GM18867 (cell line): Measurements from ENCODE around the gene SLC25A19.

ENCODE experiments used
- ATAC-seq: cut with Tn5 transposase; IDR thresholded peaks from one replicate; pipeline ENCODE4 v1.9.1; 2021; ENCODE audit warnings: mild to moderate bottlenecking, moderate library complexity; ENCODE audit not compliant: unreplicated experiment

The SLC25A19 gene

GRCh38 chr17:75289115-75289831, at the start of gene SLC25A19:
SLC25A19 (minus strand) TSS chr17:75289433; CDS start chr17:75286764, 2,669 bp downstream.
- peak; percentile 88 for ATAC-seq

- ATAC-seq = no peak
These were observed 49.1 kb upstream of the SLC25A19 start for GRCh38 chr17:75338335-75338734.

- ATAC-seq = no peak
These were observed 46.1 kb upstream of the SLC25A19 start for GRCh38 chr17:75335315-75335714.

- ATAC-seq = no peak
These were observed 45.5 kb upstream of the SLC25A19 start for GRCh38 chr17:75334723-75335122.

GRCh38 chr17:75331671-75332070, 42.4 kb upstream of the SLC25A19 start:
- no peak for ATAC-seq

GRCh38 chr17:75327757-75328156, 38.5 kb upstream of the SLC25A19 start:
- no peak for ATAC-seq

- no peak for ATAC-seq
These were observed 37.1 kb upstream of the SLC25A19 start for GRCh38 chr17:75326226-75326848.

GRCh38 chr17:75325827-75326225, 36.6 kb upstream of the SLC25A19 start:
- ATAC-seq = no peak

GRCh38 chr17:75325348-75325747, 36.1 kb upstream of the SLC25A19 start:
- no peak for ATAC-seq

GRCh38 chr17:75321506-75321905, 32.3 kb upstream of the SLC25A19 start:
- no peak for ATAC-seq

GRCh38 chr17:75319904-75320691, 30.9 kb upstream of the SLC25A19 start:
- ATAC-seq = no peak

- ATAC-seq = no peak
These were observed 29.5 kb upstream of the SLC25A19 start for GRCh38 chr17:75318615-75319222.

- ATAC-seq = no peak
These were observed 29.0 kb upstream of the SLC25A19 start for GRCh38 chr17:75318211-75318610.

- no peak for ATAC-seq
These were observed 28.4 kb upstream of the SLC25A19 start for GRCh38 chr17:75317671-75318070.

GRCh38 chr17:75316253-75316652, 27.0 kb upstream of the SLC25A19 start:
- no peak for ATAC-seq

GRCh38 chr17:75315541-75316243, 26.5 kb upstream of the SLC25A19 start:
- no peak for ATAC-seq

GRCh38 chr17:75313941-75314551, 24.8 kb upstream of the SLC25A19 start:
- peak; percentile 37 for ATAC-seq

- no peak for ATAC-seq
These were observed 19.7 kb upstream of the SLC25A19 start for GRCh38 chr17:75308732-75309629.
